Endothelial cell (in vitro differentiated cells): ENCODE results near the gene HOXA3. TPM values are rescaled to one million over a fixed set of nuclear protein-coding genes. Genes with fewer than 3 reads are reported as not detected.

Experiments
- DNase-seq: peaks from one replicate; pipeline ENCODE4 v3.0.0; 2021; ENCODE audit warnings: low spot score
- H3K27ac Mint-ChIP-seq: one replicate; pipeline ENCODE4 v1.8.0; 2021; ENCODE audit warnings: mixed read lengths, inconsistent platforms; ENCODE audit not compliant: unreplicated experiment
- H3K27me3 Mint-ChIP-seq: one replicate; pipeline ENCODE4 v1.8.0; 2021; ENCODE audit warnings: mild to moderate bottlenecking, moderate library complexity, mixed read lengths, inconsistent platforms; ENCODE audit not compliant: unreplicated experiment
- H3K36me3 Mint-ChIP-seq: one replicate; pipeline ENCODE4 v1.8.0; 2021; ENCODE audit warnings: mild to moderate bottlenecking, low read depth, mixed read lengths, inconsistent platforms; ENCODE audit not compliant: unreplicated experiment
- H3K4me1 Mint-ChIP-seq: one replicate; pipeline ENCODE4 v1.8.0; 2021; ENCODE audit warnings: mild to moderate bottlenecking, mixed read lengths, inconsistent platforms; ENCODE audit not compliant: unreplicated experiment
- H3K4me3 Mint-ChIP-seq: one replicate; pipeline ENCODE4 v1.8.0; 2021; ENCODE audit warnings: mild to moderate bottlenecking, mixed read lengths, inconsistent platforms; ENCODE audit not compliant: unreplicated experiment
- H3K9me3 Mint-ChIP-seq: one replicate; pipeline ENCODE4 v1.8.0; 2021; ENCODE audit warnings: mixed read lengths, inconsistent platforms; ENCODE audit not compliant: unreplicated experiment
- CTCF ChIP-seq: fragments of 200-600 bp; sonication (generic); IDR thresholded peaks from one replicate; pipeline ENCODE4 v1.5.0; 2021; ENCODE audit warnings: antibody characterized with exemption; ENCODE audit not compliant: unreplicated experiment
- total RNA-seq: library from RNA; stranded (reverse); fragmentation: NEBNext Ultra II Directional; extraction: Animal tissue kit (Norgen Biotek cat#: 25700); gene quantifications from one replicate; pipeline ENCODE4 v1.2.1, GENCODE V29; 2021; ENCODE audit not compliant: unreplicated experiment

HOXA3 gene
- total RNA-seq, 1 donor from 2014 or later, result 0.13 TPM

GRCh38 chr7:27166531-27167505 is 14.4 kb upstream of the HOXA3 start:
- peak overlapping the region; percentile 6 for H3K4me3 Mint-ChIP-seq
- DNase-seq, result no peak
- H3K27me3 Mint-ChIP-seq, result peaks cover 35% of the 10 kb centered on the region
- no peak for TF ChIP-seq CTCF
- peaks cover 4% of the 10 kb centered on the region for H3K36me3 Mint-ChIP-seq
- H3K27ac Mint-ChIP-seq, result no peak overlapping the region
- H3K9me3 Mint-ChIP-seq, result no peaks in the 10 kb centered on the region
- H3K4me1 Mint-ChIP-seq, result peaks cover 44% of the 10 kb centered on the region

- no peak overlapping the region for H3K27ac Mint-ChIP-seq
- peaks cover 38% of the 10 kb centered on the region for H3K4me1 Mint-ChIP-seq
- no peak for DNase-seq
- H3K4me3 Mint-ChIP-seq, result no peak overlapping the region
- peaks cover 4% of the 10 kb centered on the region for H3K36me3 Mint-ChIP-seq
- no peak for TF ChIP-seq CTCF
- H3K27me3 Mint-ChIP-seq, result peaks cover 31% of the 10 kb centered on the region
- H3K9me3 Mint-ChIP-seq, result no peaks in the 10 kb centered on the region
These were observed 13.7 kb upstream of the HOXA3 start for GRCh38 chr7:27165996-27166530.

GRCh38 chr7:27165089-27165995 is 13.0 kb upstream of the HOXA3 start, which contains the start of gene HOXA9:
TSS of gene HOXA9 (minus strand) at chr7:27165537. CDS start at chr7:27165457, 80 bp downstream.
- no peak within 1 kb of the TSS for H3K27ac Mint-ChIP-seq
- peaks cover 33% of the 10 kb centered on the region for H3K27me3 Mint-ChIP-seq
- DNase-seq, result no peak
- peak within 1 kb of the TSS; percentile 77 for H3K4me3 Mint-ChIP-seq
- H3K4me1 Mint-ChIP-seq, result peaks cover 34% of the 10 kb centered on the region
- no peak for TF ChIP-seq CTCF
- no peaks in the 10 kb centered on the region for H3K9me3 Mint-ChIP-seq
- peaks cover 4% of the 10 kb centered on the region for H3K36me3 Mint-ChIP-seq

GRCh38 chr7:27164367-27165088 is 12.1 kb upstream of the HOXA3 start:
- DNase-seq, result peak; percentile 60
- H3K4me3 Mint-ChIP-seq, result no peak overlapping the region

More at GRCh38 chr7:27164367-27165088, 12.1 kb upstream of the HOXA3 start:
- peaks cover 4% of the 10 kb centered on the region for H3K36me3 Mint-ChIP-seq
- peaks cover 31% of the 10 kb centered on the region for H3K4me1 Mint-ChIP-seq
- TF ChIP-seq CTCF, result no peak
- peaks cover 33% of the 10 kb centered on the region for H3K27me3 Mint-ChIP-seq
- no peaks in the 10 kb centered on the region for H3K9me3 Mint-ChIP-seq
- no peak overlapping the region for H3K27ac Mint-ChIP-seq
